H9 (cell line): Measurements from ENCODE around the gene MID1. TPM values are rescaled to one million over a fixed set of nuclear protein-coding genes. Genes with fewer than 3 reads are reported as not detected.
"Not testable (repeated sequence)": the region's sequence is repeated elsewhere in the genome, so short reads cannot be mapped to it uniquely, and the experiment has no call there.

Experiments used
- DNase-seq: peaks from one replicate; pipeline ENCODE4 v3.0.0-alpha.2; 2017
- H2AFZ ChIP-seq: one replicate; pipeline ENCODE4 v1.6.1; 2013; ENCODE audit warnings: mild to moderate bottlenecking, low read length, control low read depth, moderate library complexity
- H2AK5ac ChIP-seq: 2 replicates; pipeline ENCODE4 v1.6.1; 2013; ENCODE audit warnings: low read length, control low read depth, mixed read lengths; ENCODE audit not compliant: insufficient read length
- H2BK120ac ChIP-seq: one replicate; pipeline ENCODE4 v1.6.1; 2013; ENCODE audit warnings: low read depth, mild to moderate bottlenecking, low read length, control low read depth, inconsistent platforms; ENCODE audit not compliant: poor library complexity, severe bottlenecking
- H2BK12ac ChIP-seq: 2 replicates; pipeline ENCODE4 v1.6.1; 2013; ENCODE audit warnings: low read length, control low read depth, mixed read lengths, low read depth; ENCODE audit not compliant: insufficient read length
- H2BK15ac ChIP-seq: 2 replicates; pipeline ENCODE4 v1.6.1; 2013; ENCODE audit warnings: low read depth, low read length, control low read depth
- H2BK20ac ChIP-seq: one replicate; pipeline ENCODE4 v1.6.1; 2013; ENCODE audit warnings: low read depth, mild to moderate bottlenecking, low read length, control low read depth, inconsistent platforms; ENCODE audit not compliant: poor library complexity, severe bottlenecking
- H2BK5ac ChIP-seq: 2 replicates; pipeline ENCODE4 v1.6.1; 2013; ENCODE audit warnings: low read length, control low read depth, mixed read lengths; ENCODE audit not compliant: insufficient read length
- H3K14ac ChIP-seq: 2 replicates; pipeline ENCODE4 v1.6.1; 2013; ENCODE audit warnings: low read length, control low read depth; ENCODE audit not compliant: insufficient read depth
- H3K18ac ChIP-seq: 2 replicates; pipeline ENCODE4 v1.6.1; 2013; ENCODE audit warnings: low read depth, mild to moderate bottlenecking, mixed read lengths, low read length, control low read depth; ENCODE audit not compliant: insufficient read length
- H3K23ac ChIP-seq: 2 replicates; pipeline ENCODE4 v1.6.1; 2013; ENCODE audit warnings: low read length, control low read depth, mixed read lengths, low read depth; ENCODE audit not compliant: insufficient read length
- H3K23me2 ChIP-seq: 2 replicates; pipeline ENCODE4 v1.6.1; 2013; ENCODE audit warnings: low read depth, mild to moderate bottlenecking, mixed read lengths, low read length, control low read depth; ENCODE audit not compliant: insufficient read length, poor library complexity, severe bottlenecking
- H3K27ac ChIP-seq: 2 replicates; pipeline ENCODE4 v1.5.1; 2013; ENCODE audit warnings: low read length, control low read depth, mixed read lengths, low read depth; ENCODE audit not compliant: insufficient read length
- H3K27me3 ChIP-seq: 2 replicates; pipeline ENCODE4 v1.6.1; 2013; ENCODE audit warnings: low read length, control low read depth, inconsistent platforms; ENCODE audit not compliant: insufficient read depth
- H3K4ac ChIP-seq: 2 replicates; pipeline ENCODE4 v1.6.1; 2013; ENCODE audit warnings: low read depth, mild to moderate bottlenecking, control low read depth, inconsistent platforms, low read length, moderate library complexity
- H3K4me1 ChIP-seq: 2 replicates; pipeline ENCODE4 v1.6.1; 2013; ENCODE audit warnings: low read length, control low read depth, inconsistent platforms; ENCODE audit not compliant: insufficient read depth
- H3K4me2 ChIP-seq: 2 replicates; pipeline ENCODE4 v1.6.1; 2013; ENCODE audit warnings: low read length, control low read depth, mixed read lengths; ENCODE audit not compliant: insufficient read length, insufficient read depth
- H3K56ac ChIP-seq: 2 replicates; pipeline ENCODE4 v1.6.1; 2013; ENCODE audit warnings: low read depth, mild to moderate bottlenecking, mixed read lengths, low read length, control low read depth; ENCODE audit not compliant: insufficient read length
- H3K79me1 ChIP-seq: 2 replicates; pipeline ENCODE4 v1.6.1; 2013; ENCODE audit warnings: low read depth, mild to moderate bottlenecking, moderate library complexity, low read length, control low read depth, inconsistent platforms; ENCODE audit not compliant: insufficient read depth, poor library complexity, severe bottlenecking
- H3K79me2 ChIP-seq: 2 replicates; pipeline ENCODE4 v1.6.1; 2013; ENCODE audit warnings: low read length, control low read depth, inconsistent platforms; ENCODE audit not compliant: insufficient read depth
- H3K9ac ChIP-seq: 2 replicates; pipeline ENCODE4 v1.6.1; 2013; ENCODE audit warnings: low read length, control low read depth, mixed read lengths; ENCODE audit not compliant: insufficient read length; ENCODE audit errors: extremely low read depth
- H3K9me3 ChIP-seq: one replicate; pipeline ENCODE4 v1.6.1; 2013; ENCODE audit warnings: low read depth, low read length, inconsistent platforms; ENCODE audit not compliant: control insufficient read depth
- H3T11ph ChIP-seq: one replicate; pipeline ENCODE4 v1.6.1; 2013; ENCODE audit warnings: mild to moderate bottlenecking, low read length, control low read depth, inconsistent platforms
- H4K20me1 ChIP-seq: one replicate; pipeline ENCODE4 v1.6.1; 2013; ENCODE audit not compliant: control insufficient read depth, insufficient read length, insufficient read depth
- H4K5ac ChIP-seq: 2 replicates; pipeline ENCODE4 v1.6.1; 2013; ENCODE audit warnings: low read depth, mild to moderate bottlenecking, mixed read lengths, low read length, control low read depth; ENCODE audit not compliant: insufficient read length
- H4K8ac ChIP-seq: replicated peaks from 2 replicates; pipeline ENCODE4 v1.6.1; 2013; ENCODE audit warnings: low read length, control low read depth, mixed read lengths, low read depth; ENCODE audit not compliant: insufficient read length
- H4K91ac ChIP-seq: 2 replicates; pipeline ENCODE4 v1.6.1; 2013; ENCODE audit warnings: low read depth, mild to moderate bottlenecking, moderate library complexity, mixed read lengths, low read length, control low read depth; ENCODE audit not compliant: insufficient read length
- H3K27ac Mint-ChIP-seq, 3 experiments: 2 replicates in 2 of 3; 3 replicates in 1 of 3; pipeline ENCODE4 v1.8.0; 2020 to 2021; ENCODE audit warnings: mixed read lengths in 3 of 3, mild to moderate bottlenecking in 1 of 3, moderate library complexity in 1 of 3
- H3K27me3 Mint-ChIP-seq: 2 replicates; pipeline ENCODE4 v1.8.0; 2021; ENCODE audit warnings: low read depth, mild to moderate bottlenecking, moderate library complexity, mixed read lengths
- H3K36me3 Mint-ChIP-seq, 3 experiments: 2 replicates in 2 of 3; 3 replicates in 1 of 3; pipeline ENCODE4 v1.8.0; 2020 to 2021; ENCODE audit warnings: low read depth in 3 of 3, mixed read lengths in 3 of 3; ENCODE audit not compliant: insufficient read depth in 1 of 3
- H3K4me1 Mint-ChIP-seq, 2 experiments: 2 replicates each; pipeline ENCODE4 v1.8.0; 2020; ENCODE audit warnings: mixed read lengths in 2 of 2
- H3K4me3 Mint-ChIP-seq, 2 experiments: 2 replicates in 1 of 2; 3 replicates in 1 of 2; pipeline ENCODE4 v1.8.0; 2020 to 2021; ENCODE audit warnings: mild to moderate bottlenecking in 2 of 2, mixed read lengths in 2 of 2, moderate library complexity in 1 of 2
- H3K9me3 Mint-ChIP-seq, 2 experiments: 2 replicates in 1 of 2; 3 replicates in 1 of 2; pipeline ENCODE4 v1.8.0; 2020; ENCODE audit warnings: mild to moderate bottlenecking in 2 of 2, mixed read lengths in 2 of 2, moderate library complexity in 1 of 2
- WGBS: extraction: QIAGEN DNeasy Blood & Tissue Kit; methylation state at CpG from one replicate; pipeline ENCODE4 v1.1.7; 2013; ENCODE audit warnings: missing lambda C conversion rate, low lambda C conversion rate, mixed read lengths; ENCODE audit not compliant: insufficient read length; ENCODE audit errors: extremely low coverage; 5-methylcytosine and 5-hydroxymethylcytosine counted together
- total RNA-seq: library from RNA; stranded (reverse); gene quantifications from 2 replicates; pipeline ENCODE4 v1.2.1, GENCODE V29; 2021
- TF ChIP-seq, protein P1 (sequence below): fragments of 200-600 bp; sonication (generic); conservative IDR thresholded peaks from 3 replicates; pipeline ENCODE4 v1.8.0; 2021; ENCODE audit warnings: antibody characterized with exemption, mild to moderate bottlenecking

MID1 gene
- total RNA-seq, 1 experiment from 2014 or later = 32.9 TPM

GRCh38 chrX:10591363-10592335 is 28.7 kb downstream of the MID1 start:
- no peaks in the 10 kb centered on the region for H3K27me3 Mint-ChIP-seq
- Histone ChIP-seq H3K23me2 (no peaks in the 10 kb centered on the region), H2BK5ac (no peak overlapping the region), H3K4me2 (no peak overlapping the region), H3K27me3 (no peaks in the 10 kb centered on the region), H2AK5ac (no peak overlapping the region), H3K79me2 (peaks cover 20% of the 10 kb centered on the region), H4K8ac (no peak overlapping the region), H2BK20ac (no peak overlapping the region), H2BK15ac (no peak overlapping the region), H4K5ac (no peak overlapping the region), H3K4ac (no peak overlapping the region), H4K20me1 (no peaks in the 10 kb centered on the region), H2BK120ac (no peak overlapping the region), H3K9ac (no peak overlapping the region), H3T11ph (no peak overlapping the region), H3K79me1 (no peaks in the 10 kb centered on the region), H3K14ac (no peak overlapping the region), H4K91ac (no peak overlapping the region), H3K27ac (no peak overlapping the region), H3K56ac (no peak overlapping the region), H3K23ac (no peak overlapping the region), H3K9me3 (no peaks in the 10 kb centered on the region), H2AFZ (no peak overlapping the region), H2BK12ac (no peak overlapping the region), H3K4me1 (no peaks in the 10 kb centered on the region; the same call in 1 of the 2 replicates), H3K18ac (no peak overlapping the region)
- H3K36me3 Mint-ChIP-seq = peaks cover 13 to 30% (median 14%) of the 10 kb centered on the region in 3 experiments
- DNase-seq = no peak
- peak overlapping the region in 1 of 3 experiments; percentile 16; a peak in 4 of 7 replicates for H3K27ac Mint-ChIP-seq
- WGBS = no CpG with 5 or more reads among the region's 11 CpGs
- H3K4me1 Mint-ChIP-seq = peaks cover 36% of the 10 kb centered on the region in 2 experiments
- peaks cover 37 to 44% of the 10 kb centered on the region in 2 experiments for H3K9me3 Mint-ChIP-seq
- TF ChIP-seq, protein P1, sequence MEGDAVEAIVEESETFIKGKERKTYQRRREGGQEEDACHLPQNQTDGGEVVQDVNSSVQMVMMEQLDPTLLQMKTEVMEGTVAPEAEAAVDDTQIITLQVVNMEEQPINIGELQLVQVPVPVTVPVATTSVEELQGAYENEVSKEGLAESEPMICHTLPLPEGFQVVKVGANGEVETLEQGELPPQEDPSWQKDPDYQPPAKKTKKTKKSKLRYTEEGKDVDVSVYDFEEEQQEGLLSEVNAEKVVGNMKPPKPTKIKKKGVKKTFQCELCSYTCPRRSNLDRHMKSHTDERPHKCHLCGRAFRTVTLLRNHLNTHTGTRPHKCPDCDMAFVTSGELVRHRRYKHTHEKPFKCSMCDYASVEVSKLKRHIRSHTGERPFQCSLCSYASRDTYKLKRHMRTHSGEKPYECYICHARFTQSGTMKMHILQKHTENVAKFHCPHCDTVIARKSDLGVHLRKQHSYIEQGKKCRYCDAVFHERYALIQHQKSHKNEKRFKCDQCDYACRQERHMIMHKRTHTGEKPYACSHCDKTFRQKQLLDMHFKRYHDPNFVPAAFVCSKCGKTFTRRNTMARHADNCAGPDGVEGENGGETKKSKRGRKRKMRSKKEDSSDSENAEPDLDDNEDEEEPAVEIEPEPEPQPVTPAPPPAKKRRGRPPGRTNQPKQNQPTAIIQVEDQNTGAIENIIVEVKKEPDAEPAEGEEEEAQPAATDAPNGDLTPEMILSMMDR = no peak
- H3K4me3 Mint-ChIP-seq = peak overlapping the region in 1 of 2 experiments; percentile 21; a peak in 1 of 5 replicates

- not testable (repeated sequence) for H3K27me3 Mint-ChIP-seq, H2AK5ac ChIP-seq, H3K4ac ChIP-seq, H3K56ac ChIP-seq, H3K14ac ChIP-seq, H3K23me2 ChIP-seq, H4K20me1 ChIP-seq, H2BK20ac ChIP-seq, H2BK15ac ChIP-seq, H3K4me3 Mint-ChIP-seq, H3K79me1 ChIP-seq, H2BK120ac ChIP-seq, H2BK5ac ChIP-seq, H3K9ac ChIP-seq, H2AFZ ChIP-seq, H3K27me3 ChIP-seq, H3K18ac ChIP-seq, H3K9me3 ChIP-seq, H3T11ph ChIP-seq, H4K5ac ChIP-seq, H4K91ac ChIP-seq, H3K4me2 ChIP-seq, H3K4me1 ChIP-seq, H2BK12ac ChIP-seq, DNase-seq, H3K23ac ChIP-seq, H4K8ac ChIP-seq, H3K27ac ChIP-seq
- H3K36me3 Mint-ChIP-seq = peaks cover 22 to 43% (median 25%) of the 10 kb centered on the region in 3 experiments
- WGBS = no CpG with 5 or more reads among the region's 10 CpGs
- peaks cover 39 to 41% of the 10 kb centered on the region in 2 experiments for H3K4me1 Mint-ChIP-seq
- H3K79me2 ChIP-seq = peaks cover 18% of the 10 kb centered on the region
- H3K9me3 Mint-ChIP-seq = peaks cover 46 to 56% of the 10 kb centered on the region in 2 experiments
- H3K27ac Mint-ChIP-seq = peak overlapping the region in 1 of 3 experiments; percentile 61; a peak in 2 of 7 replicates
These were observed 30.6 kb downstream of the MID1 start for GRCh38 chrX:10589787-10590186.
